ENCODE results near the gene ITGAL. TPM values are rescaled to one million over a fixed set of nuclear protein-coding genes. Genes with fewer than 3 reads are reported as not detected.

Gene ITGAL
- total and polyA plus RNA-seq, 2 experiments from 2014 or later: 0.95 to 3.4 TPM

DNA sequence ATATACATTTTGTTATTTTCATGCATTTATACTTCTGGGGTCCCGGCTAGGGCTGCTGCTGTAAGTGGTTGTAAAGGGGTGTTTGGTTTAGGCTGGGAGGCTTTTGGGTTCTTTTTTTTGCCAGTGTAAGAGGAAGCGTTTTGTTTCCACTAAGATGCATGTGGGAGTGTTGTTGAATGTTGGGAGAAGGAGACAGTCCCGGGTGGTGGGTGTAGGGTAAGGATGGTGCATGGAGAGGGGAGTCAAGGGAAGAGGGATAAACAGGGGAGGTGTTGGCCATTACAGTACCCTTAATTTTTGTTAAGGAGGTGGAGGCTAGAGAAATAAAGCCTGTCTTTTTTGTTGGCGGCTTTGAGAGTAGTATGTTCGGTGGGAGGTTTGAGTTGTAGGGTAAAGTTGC is 70.5 kb downstream of the ITGAL start:
- Histone ChIP-seq H3K4me1 (ENCODE audit: insufficient read depth) (peaks cover 22% of the 10 kb centered on the region), H3K4me3 (no peak overlapping the region), H3K27me3 (no peaks in the 10 kb centered on the region), H3K4me2 (peak overlapping the region; percentile 70), H3K9me2 (replicated peaks; ENCODE audit: insufficient read depth) (no peaks in the 10 kb centered on the region), H3K36me3 (replicated peaks; ENCODE audit: insufficient read depth, low read depth) (no peaks in the 10 kb centered on the region), H4K20me1 (ENCODE audit: insufficient read depth, poor library complexity, severe bottlenecking) (no peaks in the 10 kb centered on the region), H2AFZ (no peak overlapping the region), H3K79me2 (peaks cover 25% of the 10 kb centered on the region), H3K27ac (peak overlapping the region; percentile 99), H3K9me3 (ENCODE audit: low read depth) (no peaks in the 10 kb centered on the region)
- 77% methylated on average over 5 of the region's 5 CpGs for WGBS (ENCODE audit: low lambda C conversion rate, missing lambda C conversion rate)
- DNase-seq (ENCODE audit: low spot score): no peak
- TF ChIP-seq EZH2 (IDR thresholded peaks at IDR 0.05; ENCODE audit: borderline replicate concordance): no peak
- TF ChIP-seq EZH2phosphoT487 (IDR thresholded peaks at IDR 0.05; ENCODE audit: low read depth, severe bottlenecking, unreplicated experiment): no peak
- TF ChIP-seq, protein P1, sequence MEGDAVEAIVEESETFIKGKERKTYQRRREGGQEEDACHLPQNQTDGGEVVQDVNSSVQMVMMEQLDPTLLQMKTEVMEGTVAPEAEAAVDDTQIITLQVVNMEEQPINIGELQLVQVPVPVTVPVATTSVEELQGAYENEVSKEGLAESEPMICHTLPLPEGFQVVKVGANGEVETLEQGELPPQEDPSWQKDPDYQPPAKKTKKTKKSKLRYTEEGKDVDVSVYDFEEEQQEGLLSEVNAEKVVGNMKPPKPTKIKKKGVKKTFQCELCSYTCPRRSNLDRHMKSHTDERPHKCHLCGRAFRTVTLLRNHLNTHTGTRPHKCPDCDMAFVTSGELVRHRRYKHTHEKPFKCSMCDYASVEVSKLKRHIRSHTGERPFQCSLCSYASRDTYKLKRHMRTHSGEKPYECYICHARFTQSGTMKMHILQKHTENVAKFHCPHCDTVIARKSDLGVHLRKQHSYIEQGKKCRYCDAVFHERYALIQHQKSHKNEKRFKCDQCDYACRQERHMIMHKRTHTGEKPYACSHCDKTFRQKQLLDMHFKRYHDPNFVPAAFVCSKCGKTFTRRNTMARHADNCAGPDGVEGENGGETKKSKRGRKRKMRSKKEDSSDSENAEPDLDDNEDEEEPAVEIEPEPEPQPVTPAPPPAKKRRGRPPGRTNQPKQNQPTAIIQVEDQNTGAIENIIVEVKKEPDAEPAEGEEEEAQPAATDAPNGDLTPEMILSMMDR (IDR thresholded peaks at IDR 0.05; ENCODE audit: poor library complexity): no peak

DNA sequence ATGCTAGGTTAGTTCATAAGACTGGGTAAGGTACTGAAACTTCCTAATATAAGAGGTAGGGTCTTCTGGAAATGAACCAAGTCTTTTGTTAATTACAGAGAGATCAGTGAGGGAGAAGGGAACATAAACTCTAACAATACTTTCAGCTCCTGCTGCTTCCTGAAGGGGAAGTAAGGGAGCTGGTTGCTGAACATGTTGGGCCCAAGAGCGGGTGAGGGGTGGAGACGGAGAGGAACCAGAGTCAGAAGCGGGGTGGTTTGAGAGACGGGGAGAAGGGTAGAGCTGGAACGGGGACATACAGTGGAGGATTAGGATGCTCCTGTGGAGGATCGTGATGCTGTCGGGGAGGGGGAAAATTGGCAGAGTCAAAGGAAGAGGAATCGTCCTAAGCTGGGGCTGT is 73.6 kb downstream of the ITGAL start:
- TF ChIP-seq, protein P1 (IDR thresholded peaks at IDR 0.05; ENCODE audit: poor library complexity): no peak
- TF ChIP-seq EZH2 (IDR thresholded peaks at IDR 0.05; ENCODE audit: borderline replicate concordance): no peak
- no peak for TF ChIP-seq EZH2phosphoT487 (IDR thresholded peaks at IDR 0.05; ENCODE audit: low read depth, severe bottlenecking, unreplicated experiment)
- H4K20me1 ChIP-seq (ENCODE audit: insufficient read depth, poor library complexity, severe bottlenecking): no peaks in the 10 kb centered on the region
- H3K9me2 ChIP-seq (replicated peaks; ENCODE audit: insufficient read depth): no peaks in the 10 kb centered on the region
- no peaks in the 10 kb centered on the region for H3K9me3 ChIP-seq (ENCODE audit: low read depth)
- no peak overlapping the region for H3K4me2 ChIP-seq
- H3K27me3 ChIP-seq: no peaks in the 10 kb centered on the region
- 84% methylated on average over 8 of the region's 8 CpGs for WGBS (ENCODE audit: low lambda C conversion rate, missing lambda C conversion rate)
- H3K4me1 ChIP-seq (ENCODE audit: insufficient read depth): peaks cover 32% of the 10 kb centered on the region
- H3K4me3 ChIP-seq: no peak overlapping the region
- peaks cover 34% of the 10 kb centered on the region for H3K79me2 ChIP-seq
- no peak overlapping the region for H2AFZ ChIP-seq
- H3K36me3 ChIP-seq (replicated peaks; ENCODE audit: insufficient read depth, low read depth): no peaks in the 10 kb centered on the region
- no peak overlapping the region for H3K27ac ChIP-seq
- no peak for DNase-seq (ENCODE audit: low spot score)

DNA sequence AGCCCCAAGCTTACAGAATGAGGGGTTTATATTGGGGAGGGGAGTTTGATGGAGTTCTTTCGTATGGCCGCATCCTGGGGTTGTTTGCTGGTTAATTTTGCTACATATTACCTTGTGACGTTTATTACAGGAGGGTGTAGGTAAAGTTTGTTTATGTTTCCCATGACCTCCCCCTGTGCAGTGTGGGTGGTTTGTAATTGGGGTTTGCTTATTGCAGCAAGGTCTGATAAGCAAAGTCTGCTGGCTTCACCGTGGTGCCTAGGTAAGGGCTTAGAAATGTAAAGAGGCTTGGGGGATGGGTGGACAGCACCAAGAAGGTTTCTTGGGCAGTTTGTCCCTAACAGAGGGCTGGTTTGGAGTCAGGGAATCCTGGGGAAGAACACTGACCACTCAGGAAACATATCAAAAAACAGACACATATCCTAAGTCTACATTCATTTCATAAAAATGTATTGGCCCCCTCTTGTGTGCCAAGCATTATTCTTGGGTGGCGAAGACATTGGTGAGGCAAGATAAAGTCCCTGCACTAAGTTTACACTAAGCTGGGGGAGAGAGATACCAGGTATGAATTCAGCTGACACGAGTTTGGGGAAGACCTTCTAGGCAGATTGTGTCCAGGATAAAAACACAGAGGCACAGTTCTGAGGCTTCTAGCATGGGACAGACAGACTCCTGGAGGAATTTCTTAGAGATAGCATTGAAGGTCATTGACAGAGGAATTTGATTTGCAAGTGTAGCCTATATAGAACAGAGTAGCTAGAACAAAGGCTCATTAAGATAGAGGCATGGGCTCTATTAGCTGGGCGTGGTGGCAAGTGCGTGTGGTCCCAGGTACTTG is 76.1 kb downstream of the ITGAL start:
- Histone ChIP-seq H3K4me3 (no peak overlapping the region), H3K4me2 (peak overlapping the region; percentile 2), H3K9me3 (ENCODE audit: low read depth) (no peaks in the 10 kb centered on the region), H3K36me3 (replicated peaks; ENCODE audit: insufficient read depth, low read depth) (no peaks in the 10 kb centered on the region), H4K20me1 (ENCODE audit: insufficient read depth, poor library complexity, severe bottlenecking) (no peaks in the 10 kb centered on the region), H3K27me3 (no peaks in the 10 kb centered on the region), H3K27ac (peak overlapping the region; percentile 83), H2AFZ (no peak overlapping the region), H3K9me2 (replicated peaks; ENCODE audit: insufficient read depth) (no peaks in the 10 kb centered on the region), H3K4me1 (ENCODE audit: insufficient read depth) (peaks cover 16% of the 10 kb centered on the region), H3K79me2 (peaks cover 38% of the 10 kb centered on the region)
- DNase-seq (ENCODE audit: low spot score): no peak
- WGBS (ENCODE audit: low lambda C conversion rate, missing lambda C conversion rate): 43% methylated on average over 8 of the region's 8 CpGs
- TF ChIP-seq, protein P1 (IDR thresholded peaks at IDR 0.05; ENCODE audit: poor library complexity): no peak
- TF ChIP-seq EZH2 (IDR thresholded peaks at IDR 0.05; ENCODE audit: borderline replicate concordance) (no peak), EZH2phosphoT487 (IDR thresholded peaks at IDR 0.05; ENCODE audit: low read depth, severe bottlenecking, unreplicated experiment) (no peak)

Data from hepatocyte (in vitro differentiated cells).